Measurements from ENCODE around the gene TARBP1.
A peak's percentile ranks its signal among the peaks of the same experiment; 100 is the strongest.
"Not testable (repeated sequence)": the region's sequence is repeated elsewhere in the genome, so short reads cannot be mapped to it uniquely, and the experiment has no call there.

The TARBP1 gene

GRCh38 chr1:234478481-234479309 is at the start of gene TARBP1:
Gene TARBP1, minus strand, starts transcription at chr1:234479179. Its CDS starts 76 bp downstream, at chr1:234479103.
- DNase-seq (ENCODE audit: low spot score) = peak; percentile 69

- DNase-seq (ENCODE audit: low spot score) = peak; percentile 68
Measured at GRCh38 chr1:234528074-234528865, 49.3 kb upstream of the TARBP1 start.

- DNase-seq (ENCODE audit: low spot score) = no peak
Measured at GRCh38 chr1:234527346-234527745, 48.4 kb upstream of the TARBP1 start.

- DNase-seq (ENCODE audit: low spot score) = no peak
Measured at GRCh38 chr1:234526922-234527321, 47.9 kb upstream of the TARBP1 start.

- no peak for DNase-seq (ENCODE audit: low spot score)
Measured at GRCh38 chr1:234525099-234525799, 46.3 kb upstream of the TARBP1 start.

GRCh38 chr1:234521836-234522235 is 42.9 kb upstream of the TARBP1 start:
- DNase-seq (ENCODE audit: low spot score) = no peak

- no peak for DNase-seq (ENCODE audit: low spot score)
Measured at GRCh38 chr1:234520908-234521817, 42.2 kb upstream of the TARBP1 start.

GRCh38 chr1:234519506-234519905 is 40.5 kb upstream of the TARBP1 start:
- no peak for DNase-seq (ENCODE audit: low spot score)

GRCh38 chr1:234518876-234519275 is 39.9 kb upstream of the TARBP1 start:
- DNase-seq (ENCODE audit: low spot score) = peak; percentile 43

- DNase-seq (ENCODE audit: low spot score) = not testable (repeated sequence)
Measured at GRCh38 chr1:234518086-234518485, 39.1 kb upstream of the TARBP1 start.

- DNase-seq (ENCODE audit: low spot score) = no peak
Measured at GRCh38 chr1:234517110-234517802, 38.3 kb upstream of the TARBP1 start.

GRCh38 chr1:234515821-234516241 is 36.9 kb upstream of the TARBP1 start:
- DNase-seq (ENCODE audit: low spot score) = no peak

GRCh38 chr1:234515411-234515810 is 36.4 kb upstream of the TARBP1 start:
- no peak for DNase-seq (ENCODE audit: low spot score)

GRCh38 chr1:234512451-234512861 is 33.5 kb upstream of the TARBP1 start:
- no peak for DNase-seq (ENCODE audit: low spot score)

GRCh38 chr1:234509457-234510328 is 30.7 kb upstream of the TARBP1 start:
- no peak for DNase-seq (ENCODE audit: low spot score)

- no peak for DNase-seq (ENCODE audit: low spot score)
Measured at GRCh38 chr1:234507626-234508387, 28.8 kb upstream of the TARBP1 start.

GRCh38 chr1:234507089-234507488 is 28.1 kb upstream of the TARBP1 start:
- no peak for DNase-seq (ENCODE audit: low spot score)

GRCh38 chr1:234505769-234506102 is 26.8 kb upstream of the TARBP1 start:
- DNase-seq (ENCODE audit: low spot score) = no peak

Measured in Ammon's horn (tissue), 1 donor.